Activated CD4-positive, alpha-beta memory T cell treated with anti-CD3 and anti-CD28 coated beads for 36 hours (primary cell): Measurements from ENCODE around the gene CDH23. TPM values are rescaled to one million over a fixed set of nuclear protein-coding genes. Genes with fewer than 3 reads are reported as not detected.
A peak's percentile ranks its signal among the peaks of the same experiment; 100 is the strongest.

Experiments
- CTCF ChIA-PET: fragments of 350-600 bp; sonication (Branson Sonifier 250); formaldehyde crosslinking; loops from one replicate; lab custom pipeline; 2021; ENCODE audit warnings: antibody characterized with exemption, inconsistent platforms; lab: Charles Lee
- POLR2A ChIA-PET: fragments of 350-600 bp; sonication (Branson Sonifier 250); formaldehyde crosslinking; loops from one replicate; lab custom pipeline; 2021; ENCODE audit warnings: antibody characterized with exemption; lab: Charles Lee
- DNase-seq: peaks from one replicate; pipeline ENCODE4 v3.0.0-alpha.2; 2020
- H3K27ac Mint-ChIP-seq: one replicate; pipeline ENCODE4 v1.8.0; 2021; ENCODE audit warnings: mixed read lengths
- H3K27me3 Mint-ChIP-seq: one replicate; pipeline ENCODE4 v1.8.0; 2021; ENCODE audit warnings: mixed read lengths
- H3K36me3 Mint-ChIP-seq: one replicate; pipeline ENCODE4 v1.8.0; 2021; ENCODE audit warnings: mixed read lengths
- H3K4me1 Mint-ChIP-seq: one replicate; pipeline ENCODE4 v1.8.0; 2021; ENCODE audit warnings: low read depth, mixed read lengths
- H3K4me3 Mint-ChIP-seq: one replicate; pipeline ENCODE4 v1.8.0; 2021; ENCODE audit warnings: mild to moderate bottlenecking, mixed read lengths
- H3K9me3 Mint-ChIP-seq: one replicate; pipeline ENCODE4 v1.8.0; 2021; ENCODE audit warnings: mixed read lengths
- intact Hi-C: fragments of 100-400 bp; cut with micrococcal nuclease; formaldehyde crosslinking; loops from one replicate; pipeline ENCODE4 v1.15.1; 2023
- total RNA-seq, 2 experiments: library from RNA; stranded (reverse); gene quantifications; one replicate each; pipeline ENCODE4 v1.2.3, GENCODE V29; 2021

The CDH23 gene
- total RNA-seq, 2 experiments from 2014 or later, result 2.6 TPM

DNA sequence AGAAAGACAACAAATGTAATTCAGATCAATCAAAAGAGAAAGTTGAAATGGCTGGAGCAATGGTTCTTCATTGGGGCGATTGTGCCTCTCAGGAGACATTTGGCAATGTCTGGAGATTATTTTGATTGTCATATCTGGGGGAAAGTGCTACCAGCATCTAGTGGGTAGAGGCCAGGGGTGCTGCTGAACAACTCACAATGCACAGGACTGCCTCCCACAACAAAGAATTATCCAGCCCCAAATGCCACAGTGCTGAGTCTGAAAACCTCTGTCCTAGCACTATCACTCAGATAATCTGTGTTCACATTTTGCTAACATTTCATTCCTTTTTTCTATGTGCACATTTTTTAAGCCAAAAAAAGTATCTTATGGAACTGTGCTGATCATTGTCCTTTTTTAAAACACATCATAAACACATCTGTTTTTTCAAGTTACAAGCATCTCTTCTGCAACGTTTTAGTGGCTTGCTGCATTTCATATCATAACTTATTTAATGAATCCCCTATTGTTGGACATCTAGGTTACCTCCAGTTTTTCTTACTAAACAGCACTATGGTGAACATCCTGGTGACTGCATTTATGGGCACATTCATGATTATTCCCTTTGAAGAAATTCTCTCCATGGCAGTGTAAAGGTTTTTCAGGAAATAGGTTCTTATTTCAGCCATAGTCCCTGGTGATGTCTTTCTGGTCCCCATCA, 208.7 kb downstream of the CDH23 start:
- no peaks in the 10 kb centered on the region for H3K27me3 Mint-ChIP-seq
- peaks cover 9% of the 10 kb centered on the region for H3K4me1 Mint-ChIP-seq
- H3K36me3 Mint-ChIP-seq, result no peaks in the 10 kb centered on the region
- peak; percentile 19 for DNase-seq
- no peak overlapping the region for H3K4me3 Mint-ChIP-seq
- ChIA-PET POLR2A (no interaction called here), CTCF (no interaction called here)
- H3K9me3 Mint-ChIP-seq, result no peaks in the 10 kb centered on the region
- intact Hi-C loops, result loop anchor here (10.0 kb wide), 1 partner anchor 291 kb away; the partner anchor contains the start of gene SLC29A3
- H3K27ac Mint-ChIP-seq, result no peak overlapping the region

DNA sequence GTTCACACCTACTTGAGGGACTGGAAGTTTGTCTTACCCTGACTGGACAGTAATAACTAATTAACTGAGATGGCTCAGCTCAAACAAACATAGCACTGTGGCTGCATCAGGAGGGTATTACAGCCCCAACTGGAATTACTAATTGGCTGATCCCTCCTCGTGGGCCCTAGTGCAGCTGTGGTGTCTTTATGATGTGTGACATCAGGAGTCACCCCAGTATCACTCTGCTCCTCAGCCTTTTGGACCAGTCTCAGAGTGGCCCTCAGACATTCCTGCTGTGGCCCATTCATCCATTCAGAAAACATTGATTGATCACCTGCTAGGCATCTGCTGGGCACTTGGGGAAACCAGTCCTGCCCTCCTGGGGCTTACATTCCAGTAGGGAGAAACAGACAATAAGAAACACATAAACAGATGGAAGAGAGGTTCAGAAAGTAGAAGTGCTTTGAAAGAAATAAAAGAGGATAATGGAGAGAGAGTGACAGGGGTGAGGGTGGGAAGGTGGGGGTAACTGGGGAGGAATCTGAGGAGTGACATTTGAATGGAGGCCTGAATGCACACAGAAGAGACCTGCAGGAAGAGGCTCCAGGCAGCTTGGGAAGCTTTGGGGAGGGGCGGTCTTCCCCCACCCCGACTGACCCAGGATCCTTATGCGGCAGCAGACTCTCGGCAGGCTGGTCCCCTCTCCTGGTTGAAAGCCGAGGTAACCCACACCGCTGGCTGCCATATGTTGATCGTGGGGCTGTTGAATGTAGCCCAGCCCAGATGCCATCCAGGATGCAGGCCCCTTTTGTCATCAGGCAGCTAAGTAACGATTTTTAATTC, 209.7 kb downstream of the CDH23 start:
- Mint-ChIP-seq H3K36me3 (no peaks in the 10 kb centered on the region), H3K4me3 (no peak overlapping the region), H3K27me3 (peaks cover 1% of the 10 kb centered on the region), H3K9me3 (no peaks in the 10 kb centered on the region), H3K4me1 (peaks cover under 1% of the 10 kb centered on the region), H3K27ac (no peak overlapping the region)
- POLR2A ChIA-PET, result no interaction called here
- DNase-seq, result no peak
- CTCF ChIA-PET, result interaction anchor here (2.1 kb wide), 1 partner anchor 293 kb away, joined by 11 read pairs; no protein-coding TSS in a partner anchor
- intact Hi-C loops, result loop anchor here (10.0 kb wide), 1 partner anchor 292 kb away; the partner anchor contains the start of gene SLC29A3

DNA sequence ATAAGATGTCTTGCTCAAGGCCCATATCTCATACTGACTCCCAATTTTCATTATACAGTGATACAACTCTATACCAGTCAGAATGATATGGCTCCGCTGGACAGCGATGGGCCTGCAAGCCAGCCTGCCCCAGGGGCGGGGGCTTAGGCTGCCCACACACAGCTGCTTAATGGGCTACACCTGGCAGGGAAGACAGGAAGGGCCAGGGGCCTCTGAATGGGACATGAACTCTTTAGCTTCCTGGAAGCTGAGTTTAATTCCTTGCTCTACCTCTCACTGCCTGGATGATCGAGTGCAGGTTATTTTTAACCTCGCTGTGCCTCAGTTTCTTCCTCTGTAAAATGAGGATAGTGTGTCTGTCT, 210.3 kb downstream of the CDH23 start:
- no peaks in the 10 kb centered on the region for H3K36me3 Mint-ChIP-seq
- intact Hi-C loops, result loop anchor here (10.0 kb wide), 1 partner anchor 292 kb away; the partner anchor contains the start of gene SLC29A3
- no peaks in the 10 kb centered on the region for H3K4me1 Mint-ChIP-seq
- no peaks in the 10 kb centered on the region for H3K9me3 Mint-ChIP-seq
- POLR2A ChIA-PET, result no interaction called here
- no peak for DNase-seq
- H3K27ac Mint-ChIP-seq, result no peak overlapping the region
- CTCF ChIA-PET, result interaction anchor here (1.1 to 3.7 kb wide), 5 partner anchors 14 to 293 kb away, joined by 3 to 13 read pairs (median 7); no protein-coding TSS in a partner anchor
- H3K27me3 Mint-ChIP-seq, result peaks cover 1% of the 10 kb centered on the region
- H3K4me3 Mint-ChIP-seq, result no peak overlapping the region

DNA sequence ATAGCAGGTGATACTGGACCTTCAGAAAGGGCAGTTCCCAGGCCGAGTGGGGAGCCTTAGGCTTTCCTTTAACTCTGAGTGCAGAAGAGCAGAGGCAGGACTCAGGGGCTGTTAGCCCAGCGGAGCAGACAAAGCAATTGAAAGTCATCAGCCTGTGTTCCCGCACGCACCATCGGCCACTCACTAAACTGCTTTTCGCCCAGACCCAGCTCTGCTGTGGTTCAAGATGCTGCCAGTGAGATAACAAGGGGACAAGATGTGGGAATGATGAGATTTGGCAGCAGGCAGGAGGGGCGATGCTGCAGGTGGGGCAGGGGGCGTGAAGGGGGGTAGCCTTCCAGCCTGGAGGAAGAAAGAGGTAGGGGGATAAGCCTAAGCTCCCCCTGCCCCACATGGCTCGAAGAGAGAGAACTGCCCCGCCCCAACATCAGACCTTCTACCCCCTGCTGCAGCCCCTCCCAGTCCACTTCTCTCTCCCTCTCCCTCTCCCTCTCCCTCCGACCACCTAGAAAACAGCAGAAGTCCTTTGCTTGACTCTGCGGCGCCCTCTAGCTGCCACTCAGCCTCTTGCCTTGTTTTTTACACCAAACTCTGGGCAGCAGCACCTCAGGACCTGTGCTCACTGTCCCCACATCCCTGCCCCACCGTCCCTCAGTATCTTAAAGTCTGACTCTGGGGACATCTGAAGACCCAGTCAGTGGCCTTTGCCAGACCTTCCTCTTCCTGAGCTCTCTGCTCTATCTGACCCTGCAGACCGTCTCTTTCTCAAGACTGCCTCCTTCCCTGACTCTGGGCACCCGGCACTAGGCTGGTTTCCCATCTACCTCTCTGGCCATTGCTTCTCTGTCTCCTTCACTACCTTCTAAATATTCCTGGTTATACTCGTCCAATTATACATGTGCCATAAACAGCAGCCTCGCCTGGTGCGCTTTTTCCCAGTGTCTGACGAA, 212.4 kb downstream of the CDH23 start:
- no peaks in the 10 kb centered on the region for H3K36me3 Mint-ChIP-seq
- H3K9me3 Mint-ChIP-seq, result no peaks in the 10 kb centered on the region
- peaks cover 1% of the 10 kb centered on the region for H3K27me3 Mint-ChIP-seq
- no peak overlapping the region for H3K27ac Mint-ChIP-seq
- CTCF ChIA-PET, result interaction anchor here (0.6 to 3.7 kb wide), 32 partner anchors 10 to 440 kb away, joined by 3 to 13 read pairs (median 4); partner anchors contain the start of genes CDH23 and SLC29A3
- intact Hi-C loops, result loop anchor here (2.0 to 10.0 kb wide), 2 partner anchors 224 to 294 kb away; partner anchors contain the start of gene SLC29A3
- peak; percentile 78 for DNase-seq
- POLR2A ChIA-PET, result interaction anchor here (0.7 kb wide), 1 partner anchor 719 kb away, joined by 3 read pairs; no protein-coding TSS in a partner anchor
- H3K4me1 Mint-ChIP-seq, result no peaks in the 10 kb centered on the region
- H3K4me3 Mint-ChIP-seq, result no peak overlapping the region

DNA sequence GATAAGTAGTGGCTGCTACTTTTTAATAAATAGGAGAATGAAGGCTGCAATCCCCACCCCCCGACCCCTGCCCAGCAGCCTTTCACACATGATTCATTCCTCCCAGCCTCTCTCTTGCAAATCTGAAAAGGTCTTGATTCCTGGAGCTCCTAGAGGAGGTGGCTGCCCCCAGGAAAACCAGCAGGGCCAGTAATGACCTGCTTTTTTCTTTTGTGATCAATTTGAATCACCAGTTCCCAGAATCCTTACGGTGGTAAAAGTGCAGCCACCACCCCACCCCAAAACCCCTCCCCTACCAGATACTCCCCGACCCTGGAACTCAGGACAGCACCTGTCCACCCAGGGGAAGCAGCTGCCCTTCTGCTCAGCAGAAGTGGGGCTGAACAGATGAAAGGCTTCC, 213.9 kb downstream of the CDH23 start:
- Mint-ChIP-seq H3K27me3 (peaks cover 1% of the 10 kb centered on the region), H3K27ac (no peak overlapping the region), H3K36me3 (no peaks in the 10 kb centered on the region), H3K4me1 (no peaks in the 10 kb centered on the region), H3K9me3 (no peaks in the 10 kb centered on the region), H3K4me3 (no peak overlapping the region)
- intact Hi-C loops, result no loop called here
- no peak for DNase-seq
- ChIA-PET CTCF (interaction anchor here (1.1 to 3.7 kb wide), 6 partner anchors 18 to 215 kb away, joined by 3 to 13 read pairs (median 8); partner anchors contain the start of gene CDH23), POLR2A (no interaction called here)

DNA sequence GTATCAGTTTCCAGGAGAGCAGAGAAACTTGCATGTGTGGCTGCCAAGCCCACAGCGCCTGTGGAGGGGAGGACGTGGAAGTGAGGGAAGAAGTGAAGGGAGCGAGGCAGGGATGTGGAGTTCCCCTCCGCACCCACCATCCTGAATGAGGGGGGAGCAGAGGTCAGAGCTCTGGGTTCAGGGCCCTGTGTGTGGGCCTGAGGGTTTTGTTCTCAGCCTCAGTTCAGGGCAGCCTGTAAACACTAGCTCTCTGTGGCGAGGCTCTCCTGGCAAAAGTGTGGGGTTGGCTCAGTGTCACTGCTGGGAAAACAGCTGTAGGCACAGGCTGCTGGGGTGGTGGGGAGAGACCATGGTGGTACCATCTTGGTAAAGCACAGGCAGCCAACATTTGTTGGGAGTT, 214.4 kb downstream of the CDH23 start:
- CTCF ChIA-PET, result interaction anchor here (1.2 to 2.9 kb wide), 3 partner anchors 41 to 215 kb away, joined by 3 to 10 read pairs (median 9); partner anchors contain the start of gene CDH23
- intact Hi-C loops, result no loop called here

DNA sequence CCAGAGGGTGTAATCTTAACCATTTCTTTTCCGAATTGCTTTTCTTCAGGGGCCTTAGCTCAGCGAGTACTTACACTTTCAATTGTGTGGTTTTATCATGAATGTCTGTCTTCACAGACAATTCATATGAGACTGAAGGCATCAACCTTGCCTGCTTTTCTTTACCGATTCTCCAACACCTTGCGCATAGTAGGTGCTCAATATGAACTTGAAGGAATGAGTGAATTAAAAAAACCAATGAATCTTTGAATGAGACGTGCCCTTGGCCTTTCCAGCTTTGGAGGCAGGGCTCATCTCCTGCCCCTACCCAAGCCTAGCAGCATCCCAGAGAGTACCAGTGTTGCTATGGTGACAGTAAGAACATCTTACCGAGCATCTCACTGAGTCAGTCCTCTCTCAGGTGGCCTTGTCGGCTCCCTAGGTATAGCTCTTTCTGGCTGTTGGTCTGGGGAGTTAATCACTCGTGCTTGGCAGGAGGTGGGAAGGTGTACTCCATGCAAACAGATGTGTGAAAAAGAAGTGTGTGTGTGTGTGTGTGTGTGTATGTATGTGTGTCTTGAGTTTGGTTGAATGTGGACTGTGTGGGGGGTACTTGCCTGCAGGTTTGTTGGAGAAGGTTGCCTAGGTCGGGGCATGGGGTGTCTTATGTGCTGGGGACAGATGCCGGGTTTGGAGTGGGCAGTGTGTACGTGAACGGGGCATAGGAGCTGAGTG, 215.1 kb downstream of the CDH23 start:
- Mint-ChIP-seq H3K9me3 (no peaks in the 10 kb centered on the region), H3K27me3 (peaks cover 1% of the 10 kb centered on the region), H3K27ac (no peak overlapping the region), H3K4me1 (no peaks in the 10 kb centered on the region), H3K4me3 (no peak overlapping the region), H3K36me3 (no peaks in the 10 kb centered on the region)
- POLR2A ChIA-PET, result no interaction called here
- no peak for DNase-seq
- CTCF ChIA-PET, result interaction anchor here (1.6 to 2.9 kb wide), 3 partner anchors 85 to 216 kb away, joined by 3 to 9 read pairs (median 7); partner anchors contain the start of gene CDH23
- intact Hi-C loops, result no loop called here

More for the DNA sequence above, 214.4 kb downstream of the CDH23 start:
- Mint-ChIP-seq H3K4me1 (no peaks in the 10 kb centered on the region), H3K27me3 (peaks cover 1% of the 10 kb centered on the region), H3K27ac (no peak overlapping the region), H3K4me3 (no peak overlapping the region), H3K36me3 (no peaks in the 10 kb centered on the region), H3K9me3 (no peaks in the 10 kb centered on the region)
- DNase-seq, result no peak
- POLR2A ChIA-PET, result no interaction called here

DNA sequence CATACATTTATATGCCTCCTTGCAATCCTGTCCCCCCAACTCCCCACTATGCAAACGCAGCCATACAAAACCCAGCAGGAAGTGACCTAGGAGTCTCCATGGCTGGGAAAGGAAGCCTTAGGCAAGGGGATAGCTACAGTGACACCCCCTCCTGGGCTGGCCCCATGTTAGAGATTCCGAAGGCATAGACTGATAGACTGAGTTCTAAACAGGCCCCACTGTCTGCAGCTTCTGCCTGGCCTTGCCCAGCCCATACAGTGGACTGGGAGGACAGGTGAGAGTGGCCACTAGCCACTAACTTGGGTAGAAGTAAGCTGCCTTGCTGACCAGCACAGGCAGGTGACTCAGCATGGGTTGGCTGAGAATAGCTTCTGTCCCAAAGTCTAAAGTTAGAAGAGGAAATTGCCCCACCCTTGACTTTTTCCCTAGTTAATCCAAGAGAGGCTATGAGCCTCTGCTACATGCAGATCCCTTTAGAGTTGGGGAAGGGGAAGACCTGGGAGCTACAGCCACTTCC, 216.6 kb downstream of the CDH23 start:
- CTCF ChIA-PET, result interaction anchor here (1.6 to 1.7 kb wide), 2 partner anchors 84 to 95 kb away, joined by 3 to 7 read pairs; no protein-coding TSS in a partner anchor
- no peak for DNase-seq
- Mint-ChIP-seq H3K4me1 (no peaks in the 10 kb centered on the region), H3K9me3 (no peaks in the 10 kb centered on the region), H3K27ac (no peak overlapping the region), H3K36me3 (no peaks in the 10 kb centered on the region), H3K27me3 (peaks cover 1% of the 10 kb centered on the region), H3K4me3 (no peak overlapping the region)
- POLR2A ChIA-PET, result no interaction called here
- intact Hi-C loops, result no loop called here

DNA sequence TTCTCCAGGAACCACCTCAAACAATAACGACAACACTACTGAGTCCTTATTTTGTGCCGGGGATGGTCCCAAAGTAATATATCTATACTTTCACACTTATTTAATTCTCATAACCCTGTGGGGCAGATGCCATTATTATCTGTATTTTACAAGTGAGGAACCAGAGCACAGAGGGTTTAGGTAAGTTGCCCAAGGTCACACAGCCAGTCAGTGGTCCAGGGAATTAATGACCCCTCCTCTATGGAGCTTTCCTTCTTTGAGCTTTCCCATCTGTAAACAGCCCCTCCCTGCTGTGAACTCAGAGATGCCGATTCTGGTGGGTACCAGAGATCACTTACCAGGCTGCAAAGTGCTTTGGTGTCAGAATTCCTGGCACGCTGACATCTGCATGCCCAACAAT, 217.2 kb downstream of the CDH23 start:
- Mint-ChIP-seq H3K9me3 (no peaks in the 10 kb centered on the region), H3K4me1 (no peaks in the 10 kb centered on the region), H3K36me3 (no peaks in the 10 kb centered on the region), H3K27ac (no peak overlapping the region), H3K4me3 (no peak overlapping the region), H3K27me3 (peaks cover 2% of the 10 kb centered on the region)
- POLR2A ChIA-PET, result no interaction called here
- intact Hi-C loops, result no loop called here
- CTCF ChIA-PET, result interaction anchor here (1.7 kb wide), 1 partner anchor 83 kb away, joined by 7 read pairs; no protein-coding TSS in a partner anchor
- no peak for DNase-seq

DNA sequence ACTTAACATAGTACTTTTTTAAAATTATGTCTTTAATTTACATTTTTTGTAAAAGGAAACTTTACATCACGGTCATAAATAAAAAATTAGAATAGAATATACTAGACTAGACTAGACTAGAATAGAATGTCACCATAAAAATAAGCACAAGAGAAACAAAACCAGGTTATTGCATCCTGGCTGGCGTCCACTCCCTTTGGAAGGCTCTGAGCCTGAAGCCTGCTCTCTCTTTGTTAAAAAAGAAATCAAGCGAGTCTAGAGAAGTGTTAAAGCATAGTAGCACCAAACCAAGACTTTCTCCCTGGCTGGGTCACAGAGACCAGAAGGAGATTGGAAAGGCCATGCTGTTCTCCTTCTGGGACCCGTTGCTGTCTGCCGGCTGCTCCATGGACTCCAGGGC, 218.2 kb downstream of the CDH23 start:
- Mint-ChIP-seq H3K27me3 (peaks cover 2% of the 10 kb centered on the region), H3K9me3 (no peaks in the 10 kb centered on the region), H3K36me3 (no peaks in the 10 kb centered on the region), H3K4me3 (no peak overlapping the region), H3K4me1 (no peaks in the 10 kb centered on the region), H3K27ac (no peak overlapping the region)
- ChIA-PET CTCF (no interaction called here), POLR2A (no interaction called here)
- intact Hi-C loops, result no loop called here
- DNase-seq, result no peak
